ENCODE measurements around the gene RRP36. TPM values are rescaled to one million over a fixed set of nuclear protein-coding genes. Genes with fewer than 3 reads are reported as not detected.

The RRP36 gene
- total and polyA plus RNA-seq, 2 experiments from 2014 or later: 72.5 to 83.2 TPM

- Histone ChIP-seq H2AFZ (no peak overlapping the region), H3K36me3 (replicated peaks; ENCODE audit: insufficient read depth, low read depth) (no peaks in the 10 kb centered on the region), H3K79me2 (no peaks in the 10 kb centered on the region), H3K9me3 (ENCODE audit: low read depth) (no peaks in the 10 kb centered on the region), H3K27me3 (no peaks in the 10 kb centered on the region), H3K27ac (peak overlapping the region; percentile 37), H4K20me1 (ENCODE audit: insufficient read depth, poor library complexity, severe bottlenecking) (no peaks in the 10 kb centered on the region), H3K4me2 (no peak overlapping the region), H3K4me1 (ENCODE audit: insufficient read depth) (no peaks in the 10 kb centered on the region), H3K4me3 (no peak overlapping the region), H3K9me2 (replicated peaks; ENCODE audit: insufficient read depth) (no peaks in the 10 kb centered on the region)
- DNase-seq (ENCODE audit: low spot score): no peak
- TF ChIP-seq EZH2phosphoT487 (IDR thresholded peaks at IDR 0.05; ENCODE audit: low read depth, severe bottlenecking, unreplicated experiment): no peak
- no peak for TF ChIP-seq CTCF (IDR thresholded peaks at IDR 0.05; ENCODE audit: poor library complexity)
- no peak for TF ChIP-seq EZH2 (IDR thresholded peaks at IDR 0.05; ENCODE audit: borderline replicate concordance)
- WGBS (ENCODE audit: low lambda C conversion rate, missing lambda C conversion rate): 80% methylated on average over 2 of the region's 2 CpGs
These were observed 12.7 kb downstream of the RRP36 start for GRCh38 chr6:43034190-43034525.

DNA sequence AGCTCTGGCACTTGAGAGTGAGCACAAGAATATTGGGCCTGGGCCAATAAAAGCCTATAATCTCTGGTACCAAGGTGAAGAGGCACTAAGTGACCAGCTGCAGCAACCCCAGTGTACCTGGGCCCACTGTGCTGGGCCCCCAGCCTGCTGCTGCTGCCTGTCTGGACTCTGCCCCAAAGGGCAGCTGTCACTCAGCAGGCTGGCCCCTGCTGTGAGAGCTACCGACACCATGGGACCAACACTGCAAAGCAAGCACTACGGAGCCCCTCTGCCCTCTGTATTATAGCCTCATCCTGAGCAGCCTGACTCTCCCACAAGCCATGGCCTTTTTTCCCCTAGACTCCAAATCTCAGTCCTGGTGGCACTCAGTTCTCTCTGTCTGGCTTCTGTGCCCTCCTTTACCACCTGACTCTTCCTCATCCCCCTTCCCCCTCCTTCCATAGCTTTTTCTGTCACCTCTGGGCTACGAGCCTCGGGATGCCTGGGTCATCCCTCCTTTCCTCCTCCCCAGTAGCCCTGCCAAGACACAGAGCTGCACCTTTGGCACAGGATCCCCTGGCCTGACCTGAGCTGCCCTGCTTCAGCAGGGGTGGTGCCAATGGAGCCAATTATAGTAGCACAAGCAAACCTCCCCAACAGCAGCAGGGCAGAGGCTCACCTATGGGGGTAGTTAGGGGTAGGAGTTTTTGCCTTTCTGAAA is 14.2 kb downstream of the RRP36 start:
- WGBS (ENCODE audit: low lambda C conversion rate, missing lambda C conversion rate): 88% methylated on average over 4 of the region's 4 CpGs
- no peaks in the 10 kb centered on the region for H3K9me2 ChIP-seq (replicated peaks; ENCODE audit: insufficient read depth)
- peak overlapping the region; percentile 37 for H3K4me2 ChIP-seq
- no peak overlapping the region for H2AFZ ChIP-seq
- H3K79me2 ChIP-seq: no peaks in the 10 kb centered on the region
- H3K36me3 ChIP-seq (replicated peaks; ENCODE audit: insufficient read depth, low read depth): no peaks in the 10 kb centered on the region
- no peaks in the 10 kb centered on the region for H3K9me3 ChIP-seq (ENCODE audit: low read depth)
- TF ChIP-seq CTCF (IDR thresholded peaks at IDR 0.05; ENCODE audit: poor library complexity): no peak
- TF ChIP-seq EZH2phosphoT487 (IDR thresholded peaks at IDR 0.05; ENCODE audit: low read depth, severe bottlenecking, unreplicated experiment): no peak
- no peak for TF ChIP-seq EZH2 (IDR thresholded peaks at IDR 0.05; ENCODE audit: borderline replicate concordance)
- H4K20me1 ChIP-seq (ENCODE audit: insufficient read depth, poor library complexity, severe bottlenecking): no peaks in the 10 kb centered on the region
- no peaks in the 10 kb centered on the region for H3K4me1 ChIP-seq (ENCODE audit: insufficient read depth)
- DNase-seq (ENCODE audit: low spot score): peak; percentile 38
- no peaks in the 10 kb centered on the region for H3K27me3 ChIP-seq
- H3K27ac ChIP-seq: peak overlapping the region; percentile 53
- H3K4me3 ChIP-seq: no peak overlapping the region

DNA sequence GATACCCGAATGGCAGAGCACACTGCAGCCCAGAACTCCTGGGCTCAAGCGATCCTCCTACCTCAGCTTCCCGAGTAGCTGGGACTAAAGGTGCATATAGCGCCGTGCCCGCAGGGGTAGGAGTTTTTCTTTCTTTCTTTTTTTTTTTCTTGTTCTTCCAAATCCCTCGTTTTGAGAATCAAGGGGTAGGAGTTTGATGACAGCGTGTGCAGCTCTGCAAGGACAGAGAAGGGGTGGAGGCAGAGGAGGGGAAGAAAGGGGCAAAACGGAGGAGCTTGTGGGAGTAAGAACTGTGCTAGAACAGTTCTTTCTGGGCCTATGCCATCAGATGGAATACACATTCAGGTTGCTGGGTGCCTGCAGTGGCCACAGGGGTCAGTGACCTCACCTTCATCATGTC is 15.3 kb downstream of the RRP36 start:
- 92% methylated on average over 9 of the region's 9 CpGs for WGBS (ENCODE audit: low lambda C conversion rate, missing lambda C conversion rate)
- Histone ChIP-seq H2AFZ (no peak overlapping the region), H3K27me3 (no peaks in the 10 kb centered on the region), H3K4me3 (no peak overlapping the region), H3K36me3 (replicated peaks; ENCODE audit: insufficient read depth, low read depth) (no peaks in the 10 kb centered on the region), H3K27ac (no peak overlapping the region), H3K4me2 (no peak overlapping the region), H3K9me2 (replicated peaks; ENCODE audit: insufficient read depth) (no peaks in the 10 kb centered on the region), H3K4me1 (ENCODE audit: insufficient read depth) (no peaks in the 10 kb centered on the region), H3K9me3 (ENCODE audit: low read depth) (no peaks in the 10 kb centered on the region), H4K20me1 (ENCODE audit: insufficient read depth, poor library complexity, severe bottlenecking) (no peaks in the 10 kb centered on the region), H3K79me2 (no peaks in the 10 kb centered on the region)
- TF ChIP-seq EZH2phosphoT487 (IDR thresholded peaks at IDR 0.05; ENCODE audit: low read depth, severe bottlenecking, unreplicated experiment) (no peak), CTCF (IDR thresholded peaks at IDR 0.05; ENCODE audit: poor library complexity) (no peak), EZH2 (IDR thresholded peaks at IDR 0.05; ENCODE audit: borderline replicate concordance) (no peak)
- no peak for DNase-seq (ENCODE audit: low spot score)

Data from hepatocyte (in vitro differentiated cells).